ENCODE data around the gene METTL8. TPM values are rescaled to one million over a fixed set of nuclear protein-coding genes. Genes with fewer than 3 reads are reported as not detected.

The METTL8 gene
- total and polyA plus RNA-seq, 2 experiments from 2014 or later = 60.9 to 64.3 TPM

DNA sequence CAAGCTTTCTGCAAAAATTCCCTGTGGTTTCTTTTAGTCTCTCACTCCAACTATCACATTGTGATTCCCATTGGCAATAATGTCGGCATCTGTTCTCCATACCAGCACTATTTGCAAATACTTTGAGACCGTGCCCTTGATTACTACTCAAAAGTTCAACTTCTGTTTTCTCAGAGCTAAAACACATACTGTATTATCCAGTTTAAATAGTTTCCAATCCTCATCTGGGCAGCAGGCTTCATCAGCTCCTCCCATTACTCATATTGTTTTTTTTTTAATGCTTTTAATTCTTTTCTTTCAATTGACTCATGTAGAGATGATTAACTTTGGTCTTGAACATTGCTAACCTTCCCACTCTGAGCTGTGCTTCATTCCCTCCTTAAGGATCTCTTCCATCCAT, 135.8 kb downstream of the METTL8 start:
- Histone ChIP-seq H2AFZ (peak overlapping the region; percentile 35; the same call in 1 of the 2 replicates), H3F3A (replicated peaks; ENCODE audit: low read depth) (no peaks in the 10 kb centered on the region), H3K27me3 (ENCODE audit: insufficient read depth) (no peaks in the 10 kb centered on the region), H3K36me3 (ENCODE audit: insufficient read depth) (no peaks in the 10 kb centered on the region), H4K20me1 (replicated peaks; ENCODE audit: insufficient read depth) (no peaks in the 10 kb centered on the region), H3K4me1 (ENCODE audit: insufficient read depth) (no peaks in the 10 kb centered on the region; the same call in 1 of the 2 replicates), H3K27ac (ENCODE audit: low read depth) (no peak overlapping the region), H3K79me2 (replicated peaks; ENCODE audit: insufficient read depth) (no peaks in the 10 kb centered on the region), H3K4me3 (no peak overlapping the region), H3K4me2 (no peak overlapping the region), H3K9me2 (ENCODE audit: insufficient read depth) (no peaks in the 10 kb centered on the region)
- no peak for DNase-seq (ENCODE audit: low spot score)
- Mint-ChIP-seq H3K27me3 (ENCODE audit: insufficient read depth, low read depth, poor library complexity) (peaks cover 3% of the 10 kb centered on the region), H3K27ac (no peak overlapping the region), H3K4me1 (peaks cover 5% of the 10 kb centered on the region), H3K9me3 (no peaks in the 10 kb centered on the region), H3K4me3 (no peak overlapping the region), H3K36me3 (ENCODE audit: low read depth) (no peaks in the 10 kb centered on the region)
- TF ChIP-seq, protein P1, sequence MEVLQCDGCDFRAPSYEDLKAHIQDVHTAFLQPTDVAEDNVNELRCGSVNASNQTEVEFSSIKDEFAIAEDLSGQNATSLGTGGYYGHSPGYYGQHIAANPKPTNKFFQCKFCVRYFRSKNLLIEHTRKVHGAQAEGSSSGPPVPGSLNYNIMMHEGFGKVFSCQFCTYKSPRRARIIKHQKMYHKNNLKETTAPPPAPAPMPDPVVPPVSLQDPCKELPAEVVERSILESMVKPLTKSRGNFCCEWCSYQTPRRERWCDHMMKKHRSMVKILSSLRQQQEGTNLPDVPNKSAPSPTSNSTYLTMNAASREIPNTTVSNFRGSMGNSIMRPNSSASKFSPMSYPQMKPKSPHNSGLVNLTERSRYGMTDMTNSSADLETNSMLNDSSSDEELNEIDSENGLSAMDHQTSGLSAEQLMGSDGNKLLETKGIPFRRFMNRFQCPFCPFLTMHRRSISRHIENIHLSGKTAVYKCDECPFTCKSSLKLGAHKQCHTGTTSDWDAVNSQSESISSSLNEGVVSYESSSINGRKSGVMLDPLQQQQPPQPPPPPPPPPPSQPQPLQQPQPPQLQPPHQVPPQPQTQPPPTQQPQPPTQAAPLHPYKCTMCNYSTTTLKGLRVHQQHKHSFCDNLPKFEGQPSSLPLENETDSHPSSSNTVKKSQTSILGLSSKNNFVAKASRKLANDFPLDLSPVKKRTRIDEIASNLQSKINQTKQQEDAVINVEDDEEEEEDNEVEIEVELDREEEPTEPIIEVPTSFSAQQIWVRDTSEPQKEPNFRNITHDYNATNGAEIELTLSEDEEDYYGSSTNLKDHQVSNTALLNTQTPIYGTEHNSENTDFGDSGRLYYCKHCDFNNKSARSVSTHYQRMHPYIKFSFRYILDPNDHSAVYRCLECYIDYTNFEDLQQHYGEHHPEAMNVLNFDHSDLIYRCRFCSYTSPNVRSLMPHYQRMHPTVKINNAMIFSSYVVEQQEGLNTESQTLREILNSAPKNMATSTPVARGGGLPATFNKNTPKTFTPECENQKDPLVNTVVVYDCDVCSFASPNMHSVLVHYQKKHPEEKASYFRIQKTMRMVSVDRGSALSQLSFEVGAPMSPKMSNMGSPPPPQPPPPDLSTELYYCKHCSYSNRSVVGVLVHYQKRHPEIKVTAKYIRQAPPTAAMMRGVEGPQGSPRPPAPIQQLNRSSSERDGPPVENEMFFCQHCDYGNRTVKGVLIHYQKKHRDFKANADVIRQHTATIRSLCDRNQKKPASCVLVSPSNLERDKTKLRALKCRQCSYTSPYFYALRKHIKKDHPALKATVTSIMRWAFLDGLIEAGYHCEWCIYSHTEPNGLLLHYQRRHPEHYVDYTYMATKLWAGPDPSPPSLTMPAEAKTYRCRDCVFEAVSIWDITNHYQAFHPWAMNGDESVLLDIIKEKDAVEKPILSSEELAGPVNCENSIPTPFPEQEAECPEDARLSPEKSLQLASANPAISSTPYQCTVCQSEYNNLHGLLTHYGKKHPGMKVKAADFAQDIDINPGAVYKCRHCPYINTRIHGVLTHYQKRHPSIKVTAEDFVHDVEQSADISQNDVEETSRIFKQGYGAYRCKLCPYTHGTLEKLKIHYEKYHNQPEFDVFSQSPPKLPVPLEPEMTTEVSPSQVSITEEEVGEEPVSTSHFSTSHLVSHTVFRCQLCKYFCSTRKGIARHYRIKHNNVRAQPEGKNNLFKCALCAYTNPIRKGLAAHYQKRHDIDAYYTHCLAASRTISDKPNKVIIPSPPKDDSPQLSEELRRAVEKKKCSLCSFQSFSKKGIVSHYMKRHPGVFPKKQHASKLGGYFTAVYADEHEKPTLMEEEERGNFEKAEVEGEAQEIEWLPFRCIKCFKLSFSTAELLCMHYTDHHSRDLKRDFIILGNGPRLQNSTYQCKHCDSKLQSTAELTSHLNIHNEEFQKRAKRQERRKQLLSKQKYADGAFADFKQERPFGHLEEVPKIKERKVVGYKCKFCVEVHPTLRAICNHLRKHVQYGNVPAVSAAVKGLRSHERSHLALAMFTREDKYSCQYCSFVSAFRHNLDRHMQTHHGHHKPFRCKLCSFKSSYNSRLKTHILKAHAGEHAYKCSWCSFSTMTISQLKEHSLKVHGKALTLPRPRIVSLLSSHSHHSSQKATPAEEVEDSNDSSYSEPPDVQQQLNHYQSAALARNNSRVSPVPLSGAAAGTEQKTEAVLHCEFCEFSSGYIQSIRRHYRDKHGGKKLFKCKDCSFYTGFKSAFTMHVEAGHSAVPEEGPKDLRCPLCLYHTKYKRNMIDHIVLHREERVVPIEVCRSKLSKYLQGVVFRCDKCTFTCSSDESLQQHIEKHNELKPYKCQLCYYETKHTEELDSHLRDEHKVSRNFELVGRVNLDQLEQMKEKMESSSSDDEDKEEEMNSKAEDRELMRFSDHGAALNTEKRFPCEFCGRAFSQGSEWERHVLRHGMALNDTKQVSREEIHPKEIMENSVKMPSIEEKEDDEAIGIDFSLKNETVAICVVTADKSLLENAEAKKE (CRISPR knock-in tag; IDR thresholded peaks at IDR 0.05) = no peak
- no peak for ATAC-seq

DNA sequence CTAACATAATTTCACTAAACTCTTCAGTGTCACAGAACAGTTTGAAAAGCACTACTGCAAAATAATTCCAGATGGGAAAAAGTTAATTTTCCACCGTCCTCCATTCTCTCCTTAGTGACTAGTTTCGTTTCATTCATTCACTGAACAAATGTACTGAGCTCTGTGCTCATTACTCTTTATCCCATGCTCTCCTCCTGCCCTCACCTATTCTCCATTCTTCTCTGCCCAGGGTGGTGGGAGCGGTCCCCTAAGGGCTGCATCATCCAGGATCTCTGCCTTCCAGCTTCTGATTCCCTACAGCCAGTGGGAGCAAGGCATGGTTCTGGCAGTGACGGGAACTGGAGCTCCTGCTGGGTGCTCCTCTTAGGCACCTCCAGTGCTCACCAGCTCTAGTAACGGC, 139.2 kb downstream of the METTL8 start:
- Mint-ChIP-seq H3K9me3 (no peaks in the 10 kb centered on the region), H3K4me1 (peaks cover 6% of the 10 kb centered on the region), H3K27me3 (ENCODE audit: insufficient read depth, low read depth, poor library complexity) (peaks cover 3% of the 10 kb centered on the region), H3K4me3 (no peak overlapping the region), H3K27ac (no peak overlapping the region), H3K36me3 (ENCODE audit: low read depth) (no peaks in the 10 kb centered on the region)
- Histone ChIP-seq H3K79me2 (replicated peaks; ENCODE audit: insufficient read depth) (no peaks in the 10 kb centered on the region), H4K20me1 (replicated peaks; ENCODE audit: insufficient read depth) (no peaks in the 10 kb centered on the region), H3F3A (replicated peaks; ENCODE audit: low read depth) (no peaks in the 10 kb centered on the region), H3K4me2 (no peak overlapping the region), H3K4me1 (ENCODE audit: insufficient read depth) (no peaks in the 10 kb centered on the region; the same call in 1 of the 2 replicates), H3K27me3 (ENCODE audit: insufficient read depth) (no peaks in the 10 kb centered on the region), H3K36me3 (ENCODE audit: insufficient read depth) (no peaks in the 10 kb centered on the region), H3K9me2 (ENCODE audit: insufficient read depth) (no peaks in the 10 kb centered on the region), H2AFZ (0 out of 2 replicates have a peak overlapping the region, but pooled peaks have one; percentile 53), H3K4me3 (no peak overlapping the region), H3K27ac (ENCODE audit: low read depth) (no peak overlapping the region)
- DNase-seq (ENCODE audit: low spot score) = no peak
- no peak for ATAC-seq
- no peak for TF ChIP-seq ZNF331 (CRISPR knock-in tag; IDR thresholded peaks at IDR 0.05; ENCODE audit: low read depth)
- TF ChIP-seq ZNF114 (CRISPR knock-in tag; IDR thresholded peaks at IDR 0.05) = no peak
- TF ChIP-seq JUNB (IDR thresholded peaks at IDR 0.05; ENCODE audit: unreplicated experiment) = no peak
- TF ChIP-seq, protein P2, sequence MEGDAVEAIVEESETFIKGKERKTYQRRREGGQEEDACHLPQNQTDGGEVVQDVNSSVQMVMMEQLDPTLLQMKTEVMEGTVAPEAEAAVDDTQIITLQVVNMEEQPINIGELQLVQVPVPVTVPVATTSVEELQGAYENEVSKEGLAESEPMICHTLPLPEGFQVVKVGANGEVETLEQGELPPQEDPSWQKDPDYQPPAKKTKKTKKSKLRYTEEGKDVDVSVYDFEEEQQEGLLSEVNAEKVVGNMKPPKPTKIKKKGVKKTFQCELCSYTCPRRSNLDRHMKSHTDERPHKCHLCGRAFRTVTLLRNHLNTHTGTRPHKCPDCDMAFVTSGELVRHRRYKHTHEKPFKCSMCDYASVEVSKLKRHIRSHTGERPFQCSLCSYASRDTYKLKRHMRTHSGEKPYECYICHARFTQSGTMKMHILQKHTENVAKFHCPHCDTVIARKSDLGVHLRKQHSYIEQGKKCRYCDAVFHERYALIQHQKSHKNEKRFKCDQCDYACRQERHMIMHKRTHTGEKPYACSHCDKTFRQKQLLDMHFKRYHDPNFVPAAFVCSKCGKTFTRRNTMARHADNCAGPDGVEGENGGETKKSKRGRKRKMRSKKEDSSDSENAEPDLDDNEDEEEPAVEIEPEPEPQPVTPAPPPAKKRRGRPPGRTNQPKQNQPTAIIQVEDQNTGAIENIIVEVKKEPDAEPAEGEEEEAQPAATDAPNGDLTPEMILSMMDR (conservative IDR thresholded peaks at IDR 0.05; ENCODE audit: low read depth in 2 of 2) = no peak
- TF ChIP-seq STAT1 (IDR thresholded peaks at IDR 0.05; ENCODE audit: unreplicated experiment) = no peak
- TF ChIP-seq, protein P3, sequence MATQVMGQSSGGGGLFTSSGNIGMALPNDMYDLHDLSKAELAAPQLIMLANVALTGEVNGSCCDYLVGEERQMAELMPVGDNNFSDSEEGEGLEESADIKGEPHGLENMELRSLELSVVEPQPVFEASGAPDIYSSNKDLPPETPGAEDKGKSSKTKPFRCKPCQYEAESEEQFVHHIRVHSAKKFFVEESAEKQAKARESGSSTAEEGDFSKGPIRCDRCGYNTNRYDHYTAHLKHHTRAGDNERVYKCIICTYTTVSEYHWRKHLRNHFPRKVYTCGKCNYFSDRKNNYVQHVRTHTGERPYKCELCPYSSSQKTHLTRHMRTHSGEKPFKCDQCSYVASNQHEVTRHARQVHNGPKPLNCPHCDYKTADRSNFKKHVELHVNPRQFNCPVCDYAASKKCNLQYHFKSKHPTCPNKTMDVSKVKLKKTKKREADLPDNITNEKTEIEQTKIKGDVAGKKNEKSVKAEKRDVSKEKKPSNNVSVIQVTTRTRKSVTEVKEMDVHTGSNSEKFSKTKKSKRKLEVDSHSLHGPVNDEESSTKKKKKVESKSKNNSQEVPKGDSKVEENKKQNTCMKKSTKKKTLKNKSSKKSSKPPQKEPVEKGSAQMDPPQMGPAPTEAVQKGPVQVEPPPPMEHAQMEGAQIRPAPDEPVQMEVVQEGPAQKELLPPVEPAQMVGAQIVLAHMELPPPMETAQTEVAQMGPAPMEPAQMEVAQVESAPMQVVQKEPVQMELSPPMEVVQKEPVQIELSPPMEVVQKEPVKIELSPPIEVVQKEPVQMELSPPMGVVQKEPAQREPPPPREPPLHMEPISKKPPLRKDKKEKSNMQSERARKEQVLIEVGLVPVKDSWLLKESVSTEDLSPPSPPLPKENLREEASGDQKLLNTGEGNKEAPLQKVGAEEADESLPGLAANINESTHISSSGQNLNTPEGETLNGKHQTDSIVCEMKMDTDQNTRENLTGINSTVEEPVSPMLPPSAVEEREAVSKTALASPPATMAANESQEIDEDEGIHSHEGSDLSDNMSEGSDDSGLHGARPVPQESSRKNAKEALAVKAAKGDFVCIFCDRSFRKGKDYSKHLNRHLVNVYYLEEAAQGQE (IDR thresholded peaks at IDR 0.05; ENCODE audit: unreplicated experiment) = no peak
- TF ChIP-seq EZH2 (IDR thresholded peaks at IDR 0.05; ENCODE audit: low read depth, unreplicated experiment) = no peak
- TF ChIP-seq NANOG (IDR thresholded peaks at IDR 0.05; ENCODE audit: borderline replicate concordance) = no peak
- TF ChIP-seq, protein P4, sequence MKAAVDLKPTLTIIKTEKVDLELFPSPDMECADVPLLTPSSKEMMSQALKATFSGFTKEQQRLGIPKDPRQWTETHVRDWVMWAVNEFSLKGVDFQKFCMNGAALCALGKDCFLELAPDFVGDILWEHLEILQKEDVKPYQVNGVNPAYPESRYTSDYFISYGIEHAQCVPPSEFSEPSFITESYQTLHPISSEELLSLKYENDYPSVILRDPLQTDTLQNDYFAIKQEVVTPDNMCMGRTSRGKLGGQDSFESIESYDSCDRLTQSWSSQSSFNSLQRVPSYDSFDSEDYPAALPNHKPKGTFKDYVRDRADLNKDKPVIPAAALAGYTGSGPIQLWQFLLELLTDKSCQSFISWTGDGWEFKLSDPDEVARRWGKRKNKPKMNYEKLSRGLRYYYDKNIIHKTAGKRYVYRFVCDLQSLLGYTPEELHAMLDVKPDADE (IDR thresholded peaks at IDR 0.05) = no peak
